A673 (cell line): Measurements from ENCODE around the gene RPIA. TPM values are rescaled to one million over a fixed set of nuclear protein-coding genes. Genes with fewer than 3 reads are reported as not detected.

Experiments
- BruUV-seq: library from RNA; stranded (reverse); fragments of 400-500 nt; replicated peaks from 2 replicates; lab custom pipeline; 2021; lab: Mats Ljungman, UMichigan
- CTCF ChIA-PET: fragments of 300-600 bp; sonication (Branson Sonifier 250); formaldehyde crosslinking; loops from one replicate; lab custom pipeline; 2022; ENCODE audit warnings: antibody characterized with exemption; lab: Charles Lee
- POLR2A ChIA-PET: fragments of 300-600 bp; sonication (Branson Sonifier 250); formaldehyde crosslinking; loops from one replicate; lab custom pipeline; 2022; ENCODE audit warnings: antibody characterized with exemption; ENCODE audit not compliant: low non-redundant PET; lab: Charles Lee
- DNase-seq: peaks from one replicate; pipeline ENCODE4 v3.0.0-alpha.2; 2015; ENCODE audit warnings: low spot score
- H3K27ac ChIP-seq: fragments of 200-600 bp; sonication (generic); 2 replicates; pipeline ENCODE4 v1.5.1; 2016; ENCODE audit warnings: mixed run types, low read depth, mild to moderate bottlenecking, mixed read lengths, antibody characterized with exemption, low read length; ENCODE audit not compliant: poor library complexity, severe bottlenecking
- H3K27me3 ChIP-seq: fragments of 200-600 bp; sonication (generic); replicated peaks from 2 replicates; pipeline ENCODE4 v1.6.1; 2017; ENCODE audit warnings: mixed run types, low read depth, mild to moderate bottlenecking, mixed read lengths, antibody characterized with exemption, low read length; ENCODE audit not compliant: insufficient read depth, poor library complexity
- H3K36me3 ChIP-seq: fragments of 200-600 bp; sonication (generic); 2 replicates; pipeline ENCODE4 v1.6.1; 2016; ENCODE audit warnings: mixed run types, mild to moderate bottlenecking, mixed read lengths, antibody characterized with exemption, low read length; ENCODE audit not compliant: insufficient read depth, poor library complexity, severe bottlenecking
- H3K4me1 ChIP-seq: fragments of 200-600 bp; sonication (generic); 2 replicates; pipeline ENCODE4 v1.6.1; 2017; ENCODE audit warnings: mixed run types, mild to moderate bottlenecking, mixed read lengths, antibody characterized with exemption, low read length; ENCODE audit not compliant: insufficient read depth, poor library complexity, severe bottlenecking
- H3K4me3 ChIP-seq: fragments of 200-600 bp; sonication (generic); 2 replicates; pipeline ENCODE4 v1.5.1; 2016; ENCODE audit warnings: low read depth, mixed run types, mild to moderate bottlenecking, mixed read lengths, low read length; ENCODE audit not compliant: poor library complexity, severe bottlenecking
- H3K9me3 ChIP-seq: fragments of 200-600 bp; sonication (generic); 2 replicates; pipeline ENCODE4 v1.6.1; 2016; ENCODE audit warnings: mixed run types, low read depth, mild to moderate bottlenecking, mixed read lengths, antibody characterized with exemption, low read length; ENCODE audit not compliant: poor library complexity, severe bottlenecking
- EZH2 ChIP-seq: fragments of 200-600 bp; sonication (generic); IDR thresholded peaks from 2 replicates; pipeline ENCODE4 v1.6.1; 2017; ENCODE audit warnings: borderline replicate concordance, low read depth, mild to moderate bottlenecking, mixed read lengths, antibody characterized with exemption, low read length; ENCODE audit not compliant: poor library complexity, severe bottlenecking
- intact Hi-C: fragments of 100-400 bp; cut with micrococcal nuclease; formaldehyde crosslinking; loops from one replicate; pipeline ENCODE4 v1.10.0; 2022; ENCODE audit not compliant: unreplicated experiment
- total RNA-seq: library from RNA; stranded (reverse); gene quantifications from 2 replicates; pipeline ENCODE4 v1.2.3, GENCODE V29; 2021
- TF ChIP-seq, protein P1 (sequence below): fragments of 300-800, 200-600 bp; sonication (generic); conservative IDR thresholded peaks from 2 replicates; pipeline ENCODE4 v1.5.1; 2017; ENCODE audit warnings: low read depth, mild to moderate bottlenecking, antibody characterized with exemption, low read length, moderate library complexity, mixed read lengths

Gene RPIA
- total RNA-seq, 1 experiment from 2014 or later = 28.6 TPM

DNA sequence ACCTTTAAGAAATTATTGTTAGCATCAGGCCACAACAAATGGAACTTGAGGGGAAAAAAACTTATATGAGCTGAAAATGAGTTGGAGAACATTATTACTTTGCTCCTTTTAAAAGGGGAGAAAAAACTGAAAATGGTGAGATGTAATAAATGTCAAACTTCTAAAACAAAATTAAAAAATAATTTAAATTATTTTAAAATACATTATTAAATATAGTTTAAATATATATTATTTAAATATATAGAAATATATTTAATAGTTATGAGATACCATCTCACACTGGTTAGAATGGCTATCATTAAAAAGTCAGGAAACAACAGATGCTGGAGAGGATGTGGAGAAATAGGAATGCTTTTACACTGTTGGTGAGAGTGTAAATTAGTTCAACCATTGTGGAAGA is 28.9 kb downstream of the RPIA start:
- intact Hi-C loops = no loop called here
- BruUV-seq = no TSS peak
- ChIA-PET POLR2A (no interaction called here), CTCF (no interaction called here)
- Histone ChIP-seq H3K36me3 (no peaks in the 10 kb centered on the region), H3K4me1 (no peaks in the 10 kb centered on the region), H3K9me3 (no peaks in the 10 kb centered on the region), H3K4me3 (no peak overlapping the region), H3K27ac (no peak overlapping the region), H3K27me3 (no peaks in the 10 kb centered on the region)
- no peak for DNase-seq
- no peak for TF ChIP-seq EZH2
- TF ChIP-seq, protein P1, sequence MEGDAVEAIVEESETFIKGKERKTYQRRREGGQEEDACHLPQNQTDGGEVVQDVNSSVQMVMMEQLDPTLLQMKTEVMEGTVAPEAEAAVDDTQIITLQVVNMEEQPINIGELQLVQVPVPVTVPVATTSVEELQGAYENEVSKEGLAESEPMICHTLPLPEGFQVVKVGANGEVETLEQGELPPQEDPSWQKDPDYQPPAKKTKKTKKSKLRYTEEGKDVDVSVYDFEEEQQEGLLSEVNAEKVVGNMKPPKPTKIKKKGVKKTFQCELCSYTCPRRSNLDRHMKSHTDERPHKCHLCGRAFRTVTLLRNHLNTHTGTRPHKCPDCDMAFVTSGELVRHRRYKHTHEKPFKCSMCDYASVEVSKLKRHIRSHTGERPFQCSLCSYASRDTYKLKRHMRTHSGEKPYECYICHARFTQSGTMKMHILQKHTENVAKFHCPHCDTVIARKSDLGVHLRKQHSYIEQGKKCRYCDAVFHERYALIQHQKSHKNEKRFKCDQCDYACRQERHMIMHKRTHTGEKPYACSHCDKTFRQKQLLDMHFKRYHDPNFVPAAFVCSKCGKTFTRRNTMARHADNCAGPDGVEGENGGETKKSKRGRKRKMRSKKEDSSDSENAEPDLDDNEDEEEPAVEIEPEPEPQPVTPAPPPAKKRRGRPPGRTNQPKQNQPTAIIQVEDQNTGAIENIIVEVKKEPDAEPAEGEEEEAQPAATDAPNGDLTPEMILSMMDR = no peak

DNA sequence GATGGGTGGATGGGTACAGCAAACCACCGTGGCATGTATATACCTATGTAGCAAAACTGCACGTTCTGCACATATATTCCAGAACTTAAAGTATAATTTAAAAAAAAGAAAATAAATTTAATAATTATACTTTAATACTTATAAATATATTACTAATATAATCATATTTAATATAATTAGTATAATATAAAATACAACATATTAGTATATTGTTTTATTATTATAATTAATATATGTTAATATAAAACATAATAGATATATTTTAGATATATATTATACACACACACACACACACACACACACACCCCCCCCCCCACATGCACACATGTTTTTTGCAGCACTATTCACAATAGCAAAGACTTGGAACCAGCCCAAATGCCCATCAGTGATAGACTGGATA is 29.8 kb downstream of the RPIA start:
- no peak for DNase-seq
- no peak for TF ChIP-seq EZH2
- TF ChIP-seq, protein P1 = no peak
- no peaks in the 10 kb centered on the region for H3K27me3 ChIP-seq
- no peaks in the 10 kb centered on the region for H3K36me3 ChIP-seq
- no peak overlapping the region for H3K27ac ChIP-seq
- POLR2A ChIA-PET = no interaction called here
- H3K4me3 ChIP-seq = no peak overlapping the region
- no TSS peak for BruUV-seq
- no peaks in the 10 kb centered on the region for H3K4me1 ChIP-seq
- no peaks in the 10 kb centered on the region for H3K9me3 ChIP-seq
- CTCF ChIA-PET = no interaction called here
- intact Hi-C loops = no loop called here

DNA sequence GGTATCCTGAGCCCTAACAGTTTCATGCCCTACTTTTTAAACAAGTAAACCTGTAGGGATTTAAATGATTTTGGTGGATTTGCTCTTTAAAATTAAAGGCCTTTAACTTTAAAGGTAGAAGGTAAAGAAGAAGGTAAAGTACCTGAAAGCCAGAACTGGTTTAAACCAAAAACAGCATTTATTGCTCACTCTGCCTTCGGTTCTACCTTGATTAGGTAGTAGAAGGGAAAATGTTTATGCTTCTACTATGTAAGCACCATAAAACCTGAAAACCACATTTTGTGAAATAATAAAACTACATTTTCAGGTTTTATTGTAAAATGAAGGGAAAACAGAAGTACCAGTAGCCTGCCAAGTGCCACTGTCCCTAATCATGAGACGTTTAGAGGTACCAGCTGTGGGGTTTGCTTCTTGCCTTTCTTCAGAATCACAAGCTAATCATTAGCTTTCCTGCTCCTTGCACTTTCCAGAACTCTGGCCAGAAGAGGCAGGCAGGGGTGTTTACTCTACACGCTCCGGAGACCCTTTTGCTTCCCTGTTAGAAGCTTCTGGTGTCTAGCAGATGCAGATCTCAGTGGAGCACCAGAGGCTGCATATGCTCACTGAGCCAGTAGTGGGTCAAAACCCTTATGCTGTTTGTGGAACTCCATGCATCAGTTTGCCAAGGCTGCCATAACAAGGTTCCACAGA is 33.3 kb downstream of the RPIA start:
- DNase-seq = no peak
- Histone ChIP-seq H3K27ac (no peak overlapping the region), H3K36me3 (no peaks in the 10 kb centered on the region), H3K9me3 (no peaks in the 10 kb centered on the region), H3K4me3 (no peak overlapping the region), H3K4me1 (no peaks in the 10 kb centered on the region), H3K27me3 (no peaks in the 10 kb centered on the region)
- no TSS peak for BruUV-seq
- TF ChIP-seq, protein P1 = no peak
- TF ChIP-seq EZH2 = no peak
- intact Hi-C loops = no loop called here
- ChIA-PET CTCF (no interaction called here), POLR2A (interaction anchor here (0.8 kb wide), 1 partner anchor 126 kb away, joined by 3 read pairs; no protein-coding TSS in a partner anchor)
